Ascending aorta (tissue), 2 donors: ENCODE measurements around the gene CTIF. TPM values are rescaled to one million over a fixed set of nuclear protein-coding genes. Genes with fewer than 3 reads are reported as not detected.

ENCODE experiments used
- DNase-seq, 2 donors: peaks; one replicate each; pipeline ENCODE4 v3.0.0-alpha.2; 2019; ENCODE audit warnings: low spot score in 2 of 2
- H3K27ac ChIP-seq, 2 donors: fragments of 200-600 bp; sonication (generic); one replicate each; pipeline ENCODE4 v1.5.1; 2016 to 2017; ENCODE audit warnings: mild to moderate bottlenecking in 1 of 2
- H3K27me3 ChIP-seq: fragments of 200-600 bp; sonication (generic); one replicate; pipeline ENCODE4 v1.5.1; 2017
- H3K36me3 ChIP-seq, 2 donors: fragments of 200-600 bp; sonication (generic); one replicate each; pipeline ENCODE4 v1.5.1; 2016
- H3K4me1 ChIP-seq, 2 donors: fragments of 200-600 bp; sonication (generic); one replicate each; pipeline ENCODE4 v1.5.1; 2016 to 2017; ENCODE audit warnings: mild to moderate bottlenecking in 1 of 2
- H3K4me3 ChIP-seq, 2 donors: fragments of 200-600 bp; sonication (generic); one replicate each; pipeline ENCODE4 v1.5.1; 2016 to 2017; ENCODE audit warnings: mild to moderate bottlenecking in 1 of 2
- H3K9me3 ChIP-seq, 2 donors: fragments of 200-600 bp; sonication (generic); one replicate each; pipeline ENCODE4 v1.5.1; 2016
- CTCF ChIP-seq, 3 experiments: fragments of 200-600 bp in 2 of 3; fragments of 450-650 bp in 1 of 3; sonication (generic) in 2 of 3; IDR thresholded peaks; one replicate each; pipeline ENCODE4 v1.5.1; 2016 to 2019; ENCODE audit warnings: antibody characterized with exemption in 3 of 3, mild to moderate bottlenecking in 1 of 3, moderate library complexity in 1 of 3
- intact Hi-C: fragments of 100-400 bp; cut with DNase I; formaldehyde crosslinking; loops from one replicate; pipeline ENCODE4 v1.15.1; 2023
- total RNA-seq: library from RNA; depleted of rRNA; stranded (reverse); fragments of >200 nt; gene quantifications from one replicate; pipeline ENCODE4 v1.1.0, GENCODE V29; 2016

The CTIF gene
- total RNA-seq, 1 donor from 2014 or later = 55.3 TPM

DNA sequence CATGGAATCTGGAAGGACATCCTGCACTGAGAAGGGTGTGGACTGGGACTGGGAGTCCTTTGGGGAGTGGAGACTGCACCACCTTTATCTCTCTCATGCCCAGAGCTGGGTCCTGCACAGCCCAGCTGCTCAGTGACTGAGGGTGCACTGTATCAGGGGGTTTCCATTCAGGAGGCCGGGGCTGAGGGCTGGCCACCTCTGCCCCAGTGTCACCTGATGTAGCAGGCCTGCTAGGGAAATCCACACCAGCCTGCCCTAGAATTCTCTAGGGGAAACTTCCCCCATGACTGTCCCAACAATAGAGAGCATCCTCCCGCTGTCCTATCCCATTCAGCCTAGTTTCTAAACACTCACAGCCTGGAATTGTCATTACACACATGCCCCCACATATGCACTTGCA, 116.7 kb downstream of the CTIF start:
- Histone ChIP-seq H3K36me3 (no peaks in the 10 kb centered on the region), H3K4me1 (peaks cover 0 to 1% of the 10 kb centered on the region in 2 donors), H3K27ac (no peak overlapping the region), H3K4me3 (no peak overlapping the region), H3K9me3 (no peaks in the 10 kb centered on the region), H3K27me3 (no peaks in the 10 kb centered on the region)
- DNase-seq = no peak
- intact Hi-C loops = no loop called here
- TF ChIP-seq CTCF (IDR thresholded peaks at IDR 0.05) = no peak

- Histone ChIP-seq H3K4me1 (peaks cover 0 to 3% of the 10 kb centered on the region in 2 donors), H3K36me3 (no peaks in the 10 kb centered on the region), H3K4me3 (no peak overlapping the region), H3K9me3 (no peaks in the 10 kb centered on the region), H3K27ac (no peak overlapping the region), H3K27me3 (no peaks in the 10 kb centered on the region)
- intact Hi-C loops = no loop called here
- no peak for DNase-seq
- TF ChIP-seq CTCF (IDR thresholded peaks at IDR 0.05) = no peak
These were observed 117.3 kb downstream of the CTIF start for GRCh38 chr18:48656176-48656575.

- DNase-seq = no peak
- H3K27me3 ChIP-seq = no peaks in the 10 kb centered on the region
- no peaks in the 10 kb centered on the region for H3K36me3 ChIP-seq
- no peak for TF ChIP-seq CTCF (IDR thresholded peaks at IDR 0.05)
- intact Hi-C loops = no loop called here
- no peak overlapping the region for H3K27ac ChIP-seq
- H3K9me3 ChIP-seq = no peaks in the 10 kb centered on the region
- peaks cover 0 to 3% of the 10 kb centered on the region in 2 donors for H3K4me1 ChIP-seq
- H3K4me3 ChIP-seq = no peak overlapping the region
These were observed 117.8 kb downstream of the CTIF start for GRCh38 chr18:48656582-48656981.

- TF ChIP-seq CTCF (IDR thresholded peaks at IDR 0.05) = no peak
- no peaks in the 10 kb centered on the region for H3K27me3 ChIP-seq
- H3K4me1 ChIP-seq = peaks cover 0 to 6% of the 10 kb centered on the region in 2 donors
- no peak for DNase-seq
- H3K36me3 ChIP-seq = no peaks in the 10 kb centered on the region
- no peak overlapping the region for H3K4me3 ChIP-seq
- H3K27ac ChIP-seq = no peak overlapping the region
- no peaks in the 10 kb centered on the region for H3K9me3 ChIP-seq
- intact Hi-C loops = no loop called here
These were observed 118.8 kb downstream of the CTIF start for GRCh38 chr18:48657447-48658120.

DNA sequence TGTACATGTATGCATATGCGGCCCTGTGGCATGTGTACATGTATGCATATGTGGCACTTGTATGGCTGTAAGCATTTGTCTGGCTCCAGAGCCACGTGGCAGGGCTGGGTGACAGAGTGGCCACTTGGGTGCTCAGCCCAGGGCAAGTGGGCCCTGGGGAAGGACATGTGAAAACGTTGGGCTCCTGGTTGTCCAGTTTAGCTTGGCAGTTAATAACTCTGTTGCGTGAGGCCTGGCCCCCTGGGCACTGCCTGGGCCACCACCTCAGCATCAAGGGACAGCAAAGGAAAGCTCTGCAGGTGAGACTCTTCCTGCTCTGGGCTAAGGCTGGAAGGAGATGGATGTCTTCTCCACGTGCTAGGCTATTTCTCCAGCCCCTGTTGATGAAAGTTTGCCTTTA, 119.9 kb downstream of the CTIF start:
- H3K9me3 ChIP-seq = no peaks in the 10 kb centered on the region
- H3K27ac ChIP-seq = no peak overlapping the region
- H3K4me3 ChIP-seq = no peak overlapping the region
- DNase-seq = no peak
- no peaks in the 10 kb centered on the region for H3K36me3 ChIP-seq
- intact Hi-C loops = no loop called here
- H3K4me1 ChIP-seq = peaks cover 0 to 6% of the 10 kb centered on the region in 2 donors
- TF ChIP-seq CTCF (IDR thresholded peaks at IDR 0.05) = no peak
- no peaks in the 10 kb centered on the region for H3K27me3 ChIP-seq
